GM23338 (cell line): ENCODE measurements around the gene CD300A.

ENCODE experiments used
- CREB1 ChIP-seq: fragments of 250-450 bp; sonication (Bioruptor Pico); IDR thresholded peaks from 2 replicates; pipeline ENCODE4 v1.5.0; 2020; ENCODE audit warnings: low read depth, mild to moderate bottlenecking, moderate library complexity
- CTCF ChIP-seq, 2 experiments: fragments of 200-600 bp in 1 of 2; sonication (generic) in 1 of 2; conservative IDR thresholded peaks; 2 replicates each; pipeline versions ENCODE4 v1.5.1 to v1.6.1; 2016 to 2017; ENCODE audit warnings: antibody characterized with exemption in 2 of 2, low read depth in 2 of 2, mild to moderate bottlenecking in 2 of 2, moderate library complexity in 1 of 2
- EZH2 ChIP-seq: fragments of 200-600 bp; sonication (generic); IDR thresholded peaks from one replicate; pipeline ENCODE4 v1.8.0; 2017; ENCODE audit warnings: antibody characterized with exemption, mild to moderate bottlenecking, low read depth; ENCODE audit not compliant: unreplicated experiment
- EZH2phosphoT487 ChIP-seq: fragments of 200-600 bp; sonication (generic); IDR thresholded peaks from one replicate; pipeline ENCODE4 v1.8.1; 2018; ENCODE audit warnings: antibody characterized with exemption; ENCODE audit not compliant: unreplicated experiment
- POLR2AphosphoS5 ChIP-seq: IDR thresholded peaks from 2 replicates; pipeline ENCODE4 v1.6.1; 2016; ENCODE audit warnings: antibody characterized with exemption, low read depth

- no peak for TF ChIP-seq CTCF (conservative IDR thresholded peaks at IDR 0.05; ENCODE audit: low read depth in 2 of 2)
- TF ChIP-seq EZH2, result no peak
- no peak for TF ChIP-seq EZH2phosphoT487
- TF ChIP-seq POLR2AphosphoS5, result no peak
- TF ChIP-seq CREB1 (CRISPR knock-in tag), result no peak
Measured at GRCh38 chr17:74461611-74462010, 4.8 kb upstream of the CD300A start.
